Loucy (cell line): ENCODE results near the gene DEFB132.

Experiments used
- H2AFZ ChIP-seq: fragments of 200-600 bp; sonication (generic); 2 replicates; pipeline ENCODE4 v1.6.0; 2016; ENCODE audit warnings: antibody characterized with exemption, mild to moderate bottlenecking, low read length, moderate library complexity
- H3F3A ChIP-seq: fragments of 200-600 bp; 2 replicates; pipeline ENCODE4 v1.6.0; 2016; ENCODE audit warnings: antibody characterized with exemption, low read depth, mild to moderate bottlenecking
- H3K27me3 ChIP-seq: fragments of 200-600 bp; sonication (generic); 2 replicates; pipeline ENCODE4 v1.6.1; 2014; ENCODE audit warnings: low read length, mild to moderate bottlenecking; ENCODE audit not compliant: insufficient read depth, poor library complexity, severe bottlenecking
- H3K36me3 ChIP-seq: fragments of 200-600 bp; sonication (generic); 2 replicates; pipeline ENCODE4 v1.6.1; 2016; ENCODE audit warnings: low read length; ENCODE audit not compliant: insufficient read depth
- H3K4me1 ChIP-seq: fragments of 200-600 bp; sonication (generic); 2 replicates; pipeline ENCODE4 v1.5.1; 2014; ENCODE audit warnings: low read length, mild to moderate bottlenecking; ENCODE audit not compliant: insufficient read depth, poor library complexity, severe bottlenecking
- H3K4me2 ChIP-seq: fragments of 200-600 bp; sonication (generic); 2 replicates; pipeline ENCODE4 v1.6.0; 2014; ENCODE audit warnings: antibody characterized with exemption, low read length, low read depth, mild to moderate bottlenecking; ENCODE audit not compliant: poor library complexity, severe bottlenecking
- H3K4me3 ChIP-seq: fragments of 200-600 bp; sonication (generic); 2 replicates; pipeline ENCODE4 v1.5.1; 2014; ENCODE audit warnings: low read length, mild to moderate bottlenecking, mixed read lengths; ENCODE audit not compliant: poor library complexity, severe bottlenecking
- H3K79me2 ChIP-seq: fragments of 200-600 bp; sonication (generic); 2 replicates; pipeline ENCODE4 v1.6.1; 2014; ENCODE audit warnings: low read length; ENCODE audit not compliant: insufficient read depth
- H3K9ac ChIP-seq: fragments of 200-600 bp; sonication (generic); 2 replicates; pipeline ENCODE4 v1.6.0; 2014; ENCODE audit warnings: mild to moderate bottlenecking, low read depth, low read length, moderate library complexity; ENCODE audit not compliant: poor library complexity, severe bottlenecking
- H3K9me2 ChIP-seq: fragments of 200-600 bp; sonication (generic); replicated peaks from 2 replicates; pipeline ENCODE4 v1.6.1; 2016; ENCODE audit warnings: low read depth, low read length, mixed read lengths
- H3K9me3 ChIP-seq: fragments of 200-600 bp; sonication (generic); 2 replicates; pipeline ENCODE4 v1.6.1; 2014; ENCODE audit warnings: mild to moderate bottlenecking, antibody characterized with exemption, low read length, low read depth; ENCODE audit not compliant: insufficient read depth
- H4K20me1 ChIP-seq: fragments of 200-600 bp; sonication (generic); 2 replicates; pipeline ENCODE4 v1.6.0; 2014; ENCODE audit warnings: antibody characterized with exemption, low read length, mild to moderate bottlenecking; ENCODE audit not compliant: insufficient read depth, poor library complexity, severe bottlenecking
- EZH2phosphoT487 ChIP-seq: fragments of 200-600 bp; IDR thresholded peaks from 2 replicates; pipeline ENCODE4 v1.6.1; 2018; ENCODE audit warnings: antibody characterized with exemption, mild to moderate bottlenecking, moderate library complexity, borderline replicate concordance
- TF ChIP-seq, protein P1 (sequence below): fragments of 200-600 bp; sonication (generic); conservative IDR thresholded peaks from 2 replicates; pipeline ENCODE4 v1.5.1; 2014; ENCODE audit warnings: mild to moderate bottlenecking, antibody characterized with exemption, low read length

DEFB132 gene

DNA sequence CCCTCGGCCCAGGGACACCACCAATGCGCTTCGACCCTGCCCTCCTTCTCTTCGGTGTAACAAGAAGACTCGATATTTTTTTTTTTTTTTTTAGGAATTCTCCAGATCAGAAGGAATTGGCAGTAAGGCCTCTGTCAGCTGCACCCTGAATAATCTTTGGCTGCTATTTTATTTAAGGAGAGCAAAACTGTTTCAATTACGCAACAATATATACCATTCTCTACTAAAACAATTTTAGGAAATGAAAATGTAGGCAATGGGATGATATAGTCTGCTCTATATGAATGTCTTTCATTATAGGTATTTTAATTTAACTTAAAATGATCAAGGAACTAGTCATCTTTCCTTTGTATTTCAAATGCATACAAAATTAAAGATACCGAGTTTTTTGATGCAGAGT lies 53.1 kb downstream of the DEFB132 start:
- H3K4me2 ChIP-seq = peak overlapping the region; percentile 70

More for the DNA sequence above, 53.1 kb downstream of the DEFB132 start:
- Histone ChIP-seq H4K20me1 (no peaks in the 10 kb centered on the region), H3K9me3 (no peaks in the 10 kb centered on the region), H3K36me3 (no peaks in the 10 kb centered on the region), H3K4me1 (peaks cover 23% of the 10 kb centered on the region), H2AFZ (peak overlapping the region; percentile 59; the same call in 1 of the 2 replicates), H3K4me3 (peak overlapping the region; percentile 69), H3K9me2 (no peaks in the 10 kb centered on the region), H3K27me3 (no peaks in the 10 kb centered on the region), H3K9ac (peak overlapping the region; percentile 15), H3F3A (0 out of 2 replicates have a peak, but pooled peaks cover 3% of the 10 kb centered on the region), H3K79me2 (no peaks in the 10 kb centered on the region)
- TF ChIP-seq, protein P1, sequence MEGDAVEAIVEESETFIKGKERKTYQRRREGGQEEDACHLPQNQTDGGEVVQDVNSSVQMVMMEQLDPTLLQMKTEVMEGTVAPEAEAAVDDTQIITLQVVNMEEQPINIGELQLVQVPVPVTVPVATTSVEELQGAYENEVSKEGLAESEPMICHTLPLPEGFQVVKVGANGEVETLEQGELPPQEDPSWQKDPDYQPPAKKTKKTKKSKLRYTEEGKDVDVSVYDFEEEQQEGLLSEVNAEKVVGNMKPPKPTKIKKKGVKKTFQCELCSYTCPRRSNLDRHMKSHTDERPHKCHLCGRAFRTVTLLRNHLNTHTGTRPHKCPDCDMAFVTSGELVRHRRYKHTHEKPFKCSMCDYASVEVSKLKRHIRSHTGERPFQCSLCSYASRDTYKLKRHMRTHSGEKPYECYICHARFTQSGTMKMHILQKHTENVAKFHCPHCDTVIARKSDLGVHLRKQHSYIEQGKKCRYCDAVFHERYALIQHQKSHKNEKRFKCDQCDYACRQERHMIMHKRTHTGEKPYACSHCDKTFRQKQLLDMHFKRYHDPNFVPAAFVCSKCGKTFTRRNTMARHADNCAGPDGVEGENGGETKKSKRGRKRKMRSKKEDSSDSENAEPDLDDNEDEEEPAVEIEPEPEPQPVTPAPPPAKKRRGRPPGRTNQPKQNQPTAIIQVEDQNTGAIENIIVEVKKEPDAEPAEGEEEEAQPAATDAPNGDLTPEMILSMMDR = no peak
- TF ChIP-seq EZH2phosphoT487 = no peak
